Retinal pigment epithelial cell (primary cell): Measurements from ENCODE around the gene PRR7.

ENCODE experiments used
- DNase-seq: peaks from one replicate; pipeline ENCODE4 v3.0.0-alpha.2; 2010; ENCODE audit warnings: low read depth
- H3K4me3 ChIP-seq: 2 replicates; pipeline ENCODE4 v1.5.1; 2011; ENCODE audit warnings: mild to moderate bottlenecking, low read length, control low read depth, moderate library complexity
- CTCF ChIP-seq: conservative IDR thresholded peaks from 2 replicates; pipeline ENCODE4 v1.5.1; 2011; ENCODE audit warnings: low read depth, low read length, control low read depth, inconsistent platforms

Gene PRR7

DNA sequence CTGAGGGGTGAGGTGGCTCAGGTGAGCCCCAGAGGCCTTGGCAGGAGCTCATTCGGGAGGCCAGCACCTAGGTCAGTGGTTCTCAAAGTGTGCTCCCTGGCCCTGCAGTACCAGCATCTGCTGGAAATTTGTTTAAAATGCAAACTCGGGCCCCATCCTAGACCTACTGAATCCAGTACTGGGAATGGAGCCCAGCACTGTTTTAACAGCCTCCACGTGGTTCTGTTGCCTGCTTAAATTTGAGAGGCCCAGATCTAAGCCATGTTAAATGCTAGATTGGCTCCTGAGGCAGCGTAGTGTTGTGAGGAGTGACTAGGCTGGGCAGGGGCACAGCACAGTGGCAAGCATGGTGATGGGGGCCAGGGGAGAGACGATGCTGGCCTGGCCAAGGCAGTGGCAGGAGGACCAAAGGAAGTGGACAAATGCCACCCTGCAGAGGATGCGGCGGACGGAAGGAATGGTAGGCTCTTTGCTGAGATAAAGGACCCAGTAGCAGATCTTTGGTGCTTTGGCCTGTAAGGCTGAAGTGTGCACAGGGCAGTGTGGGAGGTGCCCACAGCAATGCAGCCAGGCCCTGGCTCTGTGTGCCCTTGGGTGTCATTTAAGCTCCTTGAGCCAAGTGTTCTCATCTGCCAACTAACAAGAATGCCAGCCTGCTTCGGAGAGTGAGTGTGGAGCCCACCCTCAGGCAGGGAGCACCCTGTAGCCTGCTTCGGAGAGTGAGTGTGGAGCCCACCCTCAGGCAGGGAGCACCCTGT lies 4.2 kb downstream of the PRR7 start:
- H3K4me3 ChIP-seq: no peak overlapping the region
- no peak for TF ChIP-seq CTCF
- DNase-seq: no peak

- no peak overlapping the region for H3K4me3 ChIP-seq
- peak; percentile 7 for TF ChIP-seq CTCF
- no peak for DNase-seq
Measured at GRCh38 chr5:177452688-177453638, 6.3 kb downstream of the PRR7 start.

GRCh38 chr5:177453852-177454396 lies 7.3 kb downstream of the PRR7 start:
- peak overlapping the region; percentile 42 for H3K4me3 ChIP-seq
- no peak for TF ChIP-seq CTCF
- no peak for DNase-seq

- no peak for DNase-seq
- peak overlapping the region; percentile 50 for H3K4me3 ChIP-seq
- peak; percentile 69 for TF ChIP-seq CTCF
Measured at GRCh38 chr5:177454397-177455035, 7.9 kb downstream of the PRR7 start.

DNA sequence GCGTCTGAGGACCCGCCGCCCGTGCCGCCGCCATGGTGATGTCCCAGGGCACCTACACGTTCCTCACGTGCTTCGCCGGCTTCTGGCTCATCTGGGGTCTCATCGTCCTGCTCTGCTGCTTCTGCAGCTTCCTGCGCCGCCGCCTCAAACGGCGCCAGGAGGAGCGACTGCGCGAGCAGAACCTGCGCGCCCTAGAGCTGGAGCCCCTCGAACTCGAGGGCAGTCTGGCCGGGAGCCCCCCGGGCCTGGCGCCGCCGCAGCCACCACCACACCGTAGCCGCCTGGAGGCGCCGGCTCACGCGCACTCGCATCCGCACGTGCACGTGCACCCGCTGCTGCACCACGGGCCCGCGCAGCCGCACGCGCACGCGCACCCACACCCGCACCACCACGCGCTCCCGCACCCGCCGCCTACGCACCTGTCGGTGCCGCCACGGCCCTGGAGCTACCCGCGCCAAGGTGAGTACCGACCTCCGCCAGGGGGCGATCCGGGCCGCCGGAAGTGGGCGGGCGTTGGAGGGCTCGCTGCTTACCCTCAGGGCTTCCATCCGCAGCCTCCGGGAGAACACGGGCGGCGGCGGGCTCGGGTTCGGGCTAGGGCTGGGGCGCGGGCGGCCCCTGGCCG lies 8.5 kb downstream of the PRR7 start:
- peak overlapping the region; percentile 50 for H3K4me3 ChIP-seq
- no peak for DNase-seq
- peak; percentile 63 for TF ChIP-seq CTCF
